MM.1S (cell line): ENCODE data around the gene MAGI2.

Experiments
- CTCF ChIP-seq: fragments of 300-600 bp; sonication (generic); IDR thresholded peaks from 2 replicates; pipeline ENCODE4 v1.5.1; 2016; ENCODE audit warnings: antibody characterized with exemption, low read length, mixed read lengths
- EZH2 ChIP-seq: fragments of 300-600 bp; sonication (generic); optimal IDR thresholded peaks from 2 replicates; pipeline ENCODE3; 2017; ENCODE audit warnings: low read depth, mild to moderate bottlenecking, antibody characterized with exemption, low read length, mixed read lengths
- EZH2phosphoT487 ChIP-seq: fragments of 300-600 bp; sonication (generic); IDR thresholded peaks from 2 replicates; pipeline ENCODE4 v1.6.1; 2018; ENCODE audit warnings: antibody characterized with exemption, low read length

DNA sequence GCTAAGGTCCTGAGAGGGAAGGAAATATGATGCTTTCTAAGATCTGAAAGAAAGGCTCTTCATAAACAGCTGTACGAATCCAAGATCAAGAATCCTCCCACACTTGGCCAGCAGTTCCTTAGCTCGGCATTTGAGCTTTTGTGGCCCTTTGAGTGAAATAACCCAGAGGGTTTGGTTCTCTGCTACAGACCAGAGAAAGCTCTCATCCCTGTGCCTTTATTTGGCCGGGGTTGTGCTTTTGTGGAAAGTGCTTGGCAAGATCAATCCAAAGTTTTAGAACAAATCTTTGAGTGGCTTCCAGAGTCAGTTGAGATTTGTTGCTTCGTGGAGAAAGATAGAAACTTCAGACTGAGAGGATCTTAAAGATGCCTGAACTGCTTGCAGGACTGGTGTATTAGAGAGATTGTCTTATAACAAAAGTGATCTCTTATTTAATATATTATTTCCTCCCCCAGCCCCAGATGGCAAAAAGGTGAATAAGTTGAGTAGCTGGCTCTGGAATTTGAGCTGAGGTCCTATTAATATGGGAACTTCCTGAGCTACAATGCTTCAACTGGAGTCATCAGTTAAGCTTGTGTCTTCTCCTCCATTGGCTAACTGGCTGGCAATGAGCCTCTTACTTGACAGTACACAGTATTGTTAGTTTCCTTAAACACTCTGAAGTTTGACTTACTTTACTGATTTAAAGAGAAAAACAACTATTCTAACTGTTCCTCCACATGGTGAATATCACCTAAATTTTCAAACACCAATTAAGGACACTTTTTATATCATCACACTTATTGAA lies 687.3 kb downstream of the MAGI2 start:
- TF ChIP-seq CTCF (no peak), EZH2 (no peak), EZH2phosphoT487 (no peak)
